PFSK-1 (cell line): ENCODE data around the gene CACNB2.

ENCODE experiments used
- FOXP2 ChIP-seq: optimal IDR thresholded peaks from 2 replicates; pipeline ENCODE3; 2011; ENCODE audit warnings: borderline replicate concordance, control low read depth, inconsistent platforms; ENCODE audit not compliant: insufficient read depth; ENCODE audit errors: extremely low read length, extremely low read depth
- POLR2AphosphoS5 ChIP-seq: IDR thresholded peaks from 2 replicates; pipeline ENCODE4 v1.6.1; 2012; ENCODE audit warnings: low read depth, mild to moderate bottlenecking, control low read depth, low read length, moderate library complexity
- SIN3A ChIP-seq: IDR thresholded peaks from 2 replicates; pipeline ENCODE4 v1.6.1; 2012; ENCODE audit warnings: mild to moderate bottlenecking, low read length, moderate library complexity, borderline replicate concordance; ENCODE audit not compliant: insufficient read depth
- TAF1 ChIP-seq: IDR thresholded peaks from 2 replicates; pipeline ENCODE4 v1.6.1; 2012; ENCODE audit warnings: low read length, control low read depth, borderline replicate concordance; ENCODE audit not compliant: insufficient read depth
- TF ChIP-seq, protein P1 (sequence below), 2 experiments: IDR thresholded peaks; 2 replicates each; pipeline versions ENCODE4 v1.6.1 to v1.8.0; 2011 to 2012; ENCODE audit warnings: low read depth in 2 of 2, low read length in 2 of 2, control low read depth in 1 of 2, inconsistent platforms in 1 of 2, mild to moderate bottlenecking in 1 of 2, moderate library complexity in 1 of 2; ENCODE audit not compliant: insufficient read depth in 1 of 2

CACNB2 gene

DNA sequence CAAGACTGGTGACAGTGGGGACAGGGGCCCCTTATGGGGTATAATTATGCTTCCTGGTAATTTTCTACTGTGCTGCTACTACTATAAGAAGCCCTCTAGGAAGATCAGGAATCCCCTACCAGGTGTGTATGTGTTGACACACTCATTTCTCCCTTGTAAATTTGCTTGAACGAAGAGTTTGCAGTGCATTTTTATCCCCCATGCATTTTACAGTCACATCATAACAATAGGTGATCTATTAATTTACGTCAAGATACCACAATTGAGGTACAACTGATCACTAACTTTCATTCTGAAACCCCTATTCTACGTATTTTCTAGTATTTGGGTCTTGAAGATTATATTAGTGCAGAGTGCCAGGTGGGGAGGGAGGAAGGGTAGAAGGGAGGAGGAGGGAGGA, 258.9 kb downstream of the CACNB2 start:
- TF ChIP-seq POLR2AphosphoS5 (no peak), FOXP2 (no peak), TAF1 (no peak), SIN3A (no peak)
- TF ChIP-seq, protein P1, sequence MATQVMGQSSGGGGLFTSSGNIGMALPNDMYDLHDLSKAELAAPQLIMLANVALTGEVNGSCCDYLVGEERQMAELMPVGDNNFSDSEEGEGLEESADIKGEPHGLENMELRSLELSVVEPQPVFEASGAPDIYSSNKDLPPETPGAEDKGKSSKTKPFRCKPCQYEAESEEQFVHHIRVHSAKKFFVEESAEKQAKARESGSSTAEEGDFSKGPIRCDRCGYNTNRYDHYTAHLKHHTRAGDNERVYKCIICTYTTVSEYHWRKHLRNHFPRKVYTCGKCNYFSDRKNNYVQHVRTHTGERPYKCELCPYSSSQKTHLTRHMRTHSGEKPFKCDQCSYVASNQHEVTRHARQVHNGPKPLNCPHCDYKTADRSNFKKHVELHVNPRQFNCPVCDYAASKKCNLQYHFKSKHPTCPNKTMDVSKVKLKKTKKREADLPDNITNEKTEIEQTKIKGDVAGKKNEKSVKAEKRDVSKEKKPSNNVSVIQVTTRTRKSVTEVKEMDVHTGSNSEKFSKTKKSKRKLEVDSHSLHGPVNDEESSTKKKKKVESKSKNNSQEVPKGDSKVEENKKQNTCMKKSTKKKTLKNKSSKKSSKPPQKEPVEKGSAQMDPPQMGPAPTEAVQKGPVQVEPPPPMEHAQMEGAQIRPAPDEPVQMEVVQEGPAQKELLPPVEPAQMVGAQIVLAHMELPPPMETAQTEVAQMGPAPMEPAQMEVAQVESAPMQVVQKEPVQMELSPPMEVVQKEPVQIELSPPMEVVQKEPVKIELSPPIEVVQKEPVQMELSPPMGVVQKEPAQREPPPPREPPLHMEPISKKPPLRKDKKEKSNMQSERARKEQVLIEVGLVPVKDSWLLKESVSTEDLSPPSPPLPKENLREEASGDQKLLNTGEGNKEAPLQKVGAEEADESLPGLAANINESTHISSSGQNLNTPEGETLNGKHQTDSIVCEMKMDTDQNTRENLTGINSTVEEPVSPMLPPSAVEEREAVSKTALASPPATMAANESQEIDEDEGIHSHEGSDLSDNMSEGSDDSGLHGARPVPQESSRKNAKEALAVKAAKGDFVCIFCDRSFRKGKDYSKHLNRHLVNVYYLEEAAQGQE (IDR thresholded peaks at IDR 0.05; ENCODE audit: insufficient read depth in 1 of 2, low read depth in 2 of 2, low read length in 2 of 2) = no peak

DNA sequence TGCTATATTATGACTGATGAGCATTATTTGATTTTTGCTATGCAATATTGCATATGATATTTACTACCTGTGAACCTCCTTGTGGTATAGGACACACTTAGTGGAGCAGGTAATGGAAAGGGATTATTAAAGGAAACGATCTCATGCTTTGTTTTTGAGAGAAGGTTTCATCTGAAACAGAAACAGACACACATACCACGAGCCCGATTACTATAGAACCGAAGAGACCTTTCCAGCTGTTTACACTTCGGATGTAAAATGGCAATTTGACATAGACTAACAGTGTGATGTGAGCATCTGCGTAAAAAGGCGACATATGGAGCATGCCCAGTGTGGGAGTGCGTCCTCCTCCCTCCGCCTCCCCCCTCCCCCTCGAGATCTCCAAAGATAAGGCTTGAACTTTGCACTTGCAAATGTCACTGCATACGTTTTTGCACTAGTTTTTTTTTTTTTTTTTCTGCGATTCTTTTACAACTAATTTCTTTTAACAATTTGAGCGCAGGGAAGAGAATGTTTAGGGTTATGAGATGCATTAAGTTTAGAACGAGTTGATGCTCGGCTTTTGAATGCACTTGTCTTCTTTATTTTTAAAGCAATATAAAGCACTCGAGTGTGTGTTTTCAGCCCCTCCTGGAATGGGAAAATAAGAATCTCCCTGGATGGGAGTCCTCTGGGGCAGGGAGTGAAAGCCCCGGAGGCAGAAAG, 260.1 kb downstream of the CACNB2 start:
- TF ChIP-seq TAF1 = no peak
- TF ChIP-seq, protein P1 (IDR thresholded peaks at IDR 0.05; ENCODE audit: insufficient read depth in 1 of 2, low read depth in 2 of 2, low read length in 2 of 2) = no peak
- no peak for TF ChIP-seq POLR2AphosphoS5
- TF ChIP-seq FOXP2 = no peak
- TF ChIP-seq SIN3A = no peak

DNA sequence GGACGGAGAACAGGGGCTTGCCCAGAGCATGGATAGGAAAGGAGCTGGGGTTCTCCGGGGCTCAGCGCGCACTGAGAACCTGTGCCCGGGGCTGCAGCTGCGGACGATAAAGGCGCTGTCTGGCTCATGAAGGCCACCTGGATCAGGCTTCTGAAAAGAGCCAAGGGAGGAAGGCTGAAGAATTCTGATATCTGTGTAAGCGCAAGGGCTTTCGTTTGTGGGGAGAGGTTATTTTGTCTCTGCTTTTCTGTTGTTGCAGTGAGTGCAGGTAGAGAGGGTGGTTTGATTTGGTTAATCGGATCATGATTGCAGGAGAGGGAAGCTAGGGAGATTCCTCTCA, 260.7 kb downstream of the CACNB2 start:
- no peak for TF ChIP-seq TAF1
- TF ChIP-seq FOXP2 = no peak
- TF ChIP-seq SIN3A = no peak

DNA sequence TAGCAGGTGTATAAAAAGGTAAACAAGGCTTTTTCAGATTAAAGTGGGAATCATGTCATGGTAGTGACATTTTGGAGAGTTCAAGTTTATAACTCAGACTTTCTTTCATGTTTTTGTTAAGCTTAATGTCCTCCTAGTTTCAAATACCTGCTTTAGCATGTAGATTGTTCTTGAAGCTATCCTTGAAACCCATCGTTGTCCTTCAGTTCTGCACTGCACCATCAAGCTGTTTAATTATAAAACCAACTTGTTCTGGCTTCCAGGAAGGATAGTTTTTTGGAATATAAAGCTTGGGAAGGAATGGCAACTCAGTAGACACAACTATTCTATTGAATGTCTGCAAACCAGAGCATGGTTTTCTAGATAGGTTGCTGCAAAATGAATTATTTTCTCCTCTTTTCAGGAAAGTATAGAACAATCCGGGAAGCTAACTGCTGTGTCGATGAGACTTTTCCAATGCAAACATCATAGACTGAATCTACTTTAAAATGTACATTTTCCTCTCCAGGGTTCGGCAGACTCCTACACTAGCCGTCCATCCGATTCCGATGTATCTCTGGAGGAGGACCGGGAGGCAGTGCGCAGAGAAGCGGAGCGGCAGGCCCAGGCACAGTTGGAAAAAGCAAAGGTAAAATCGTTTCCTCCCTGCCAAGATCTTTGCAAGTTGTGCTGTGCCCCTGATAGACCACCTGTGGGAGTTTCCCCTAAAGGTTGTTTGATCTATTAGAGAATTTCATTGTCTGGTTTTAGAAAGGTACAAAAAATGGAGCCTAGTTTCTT, 261.4 kb downstream of the CACNB2 start:
- TF ChIP-seq TAF1 (no peak), POLR2AphosphoS5 (no peak)
- TF ChIP-seq, protein P1 (IDR thresholded peaks at IDR 0.05; ENCODE audit: insufficient read depth in 1 of 2, low read depth in 2 of 2, low read length in 2 of 2) = no peak

DNA sequence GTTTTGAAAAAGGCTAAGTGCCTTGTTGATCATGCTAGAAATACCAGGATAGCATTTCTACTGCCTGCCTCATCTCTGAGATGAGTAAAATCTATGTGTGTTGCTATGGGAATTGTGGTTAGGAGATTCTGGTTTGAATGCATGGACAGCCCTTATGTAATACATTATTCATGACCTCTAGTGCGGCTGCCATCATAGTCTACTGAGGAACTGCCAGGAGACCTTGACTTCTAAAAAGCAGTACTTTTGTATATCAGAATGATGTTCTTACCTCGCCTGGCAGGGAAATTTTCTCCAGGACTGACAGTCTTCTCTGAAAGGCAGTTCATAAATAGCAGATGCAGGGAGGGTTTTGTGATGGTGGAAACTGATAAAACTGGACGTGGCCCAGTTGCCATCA, 262.6 kb downstream of the CACNB2 start:
- TF ChIP-seq SIN3A (no peak), POLR2AphosphoS5 (no peak), TAF1 (no peak), FOXP2 (no peak)
- TF ChIP-seq, protein P1 (IDR thresholded peaks at IDR 0.05; ENCODE audit: insufficient read depth in 1 of 2, low read depth in 2 of 2, low read length in 2 of 2) = no peak
